A673 (cell line): ENCODE data around the gene CPEB1.

ENCODE experiments used
- CTCF ChIP-seq: fragments of 300-800, 200-600 bp; sonication (generic); conservative IDR thresholded peaks from 2 replicates; pipeline ENCODE4 v1.5.1; 2017; ENCODE audit warnings: low read depth, mild to moderate bottlenecking, antibody characterized with exemption, low read length, moderate library complexity, mixed read lengths
- EZH2 ChIP-seq: fragments of 200-600 bp; sonication (generic); IDR thresholded peaks from 2 replicates; pipeline ENCODE4 v1.6.1; 2017; ENCODE audit warnings: borderline replicate concordance, low read depth, mild to moderate bottlenecking, mixed read lengths, antibody characterized with exemption, low read length; ENCODE audit not compliant: poor library complexity, severe bottlenecking

- TF ChIP-seq CTCF (no peak), EZH2 (no peak)
Observed at GRCh38 chr15:82651708-82652107, 4.5 kb upstream of the CPEB1 start.
